Pancreas (tissue), 10 donors: Measurements from ENCODE around the gene HOXC9. TPM values are rescaled to one million over a fixed set of nuclear protein-coding genes. Genes with fewer than 3 reads are reported as not detected.
A peak's percentile ranks its signal among the peaks of the same experiment; 100 is the strongest.

Experiments
- ATAC-seq, 4 donors: fragments of 200-7000 bp; cut with Tn5 transposase; one replicate each; pipeline versions ENCODE4 v1.8.0 to v1.9.1; 2020; ENCODE audit warnings: mild to moderate bottlenecking in 4 of 4, moderate library complexity in 4 of 4
- DNase-seq, 6 donors: peaks; one replicate each; pipeline ENCODE4 v3.0.0-alpha.2; 2020
- FAIRE-seq: peaks from 2 replicates; lab custom pipeline; 2012; peaks lifted over from hg19 to GRCh38; lab: Jason Lieb, UNC
- H3K27ac ChIP-seq, 4 donors: fragments of 200-600 bp; sonication (generic); 1 replicate in 3 of 4; 2 replicates in 1 of 4; pipeline versions ENCODE4 v1.5.0 to v1.8.0; 2020
- H3K27me3 ChIP-seq, 4 donors: fragments of 200-600 bp; one replicate each; pipeline ENCODE4 v1.8.0; 2021
- H3K36me3 ChIP-seq, 3 donors: fragments of 200-600 bp; sonication (generic) in 1 of 3; one replicate each; pipeline versions ENCODE4 v1.5.0 to v1.8.0; 2020 to 2021
- H3K4me1 ChIP-seq, 3 donors: fragments of 200-600 bp; one replicate each; pipeline ENCODE4 v1.8.0; 2021
- H3K4me3 ChIP-seq, 4 donors: fragments of 200-600 bp; sonication (generic) in 2 of 4; one replicate each; pipeline versions ENCODE4 v1.5.0 to v1.8.0; 2020 to 2021
- H3K9me3 ChIP-seq, 4 donors: fragments of 200-600 bp; one replicate each; pipeline ENCODE4 v1.8.0; 2021
- WGBS, 2 donors: extraction: QIAGEN DNeasy Blood & Tissue Kit; methylation state at CpG; one replicate each; pipeline ENCODE4 v1.1.7; 2013; 5-methylcytosine and 5-hydroxymethylcytosine counted together
- intact Hi-C, 3 donors: fragments of 100-400 bp; cut with DNase I; formaldehyde crosslinking; loops; one replicate each; pipeline versions ENCODE4 v1.11.1 to v1.14.2; 2022
- polyA plus RNA-seq, 2 donors: library from polyadenylated mRNA; stranded (reverse); fragments of 200-250 nt; gene quantifications; one replicate each; pipeline ENCODE4 v1.2.3, GENCODE V29; 2013
- total RNA-seq, 6 donors: library from RNA; stranded (reverse); fragmentation: NEBNext Ultra II Directional in 4 of 6; extraction: Animal tissue kit (Norgen Biotek cat#: 25700) in 4 of 6; gene quantifications; one replicate each; pipeline versions ENCODE4 v1.2.1 to v1.2.4, GENCODE V29; 2021 to 2023
- TF ChIP-seq, protein P1 (sequence below), 4 donors: fragments of 200-600 bp; sonication (generic) in 3 of 4; IDR thresholded peaks; one replicate each; pipeline versions ENCODE4 v1.5.0 to v1.8.0; 2021; ENCODE audit warnings: antibody characterized with exemption in 4 of 4
- donor health status: healthy with polysubstance abuse.
- donor health status: DM: no; HTN: no; CAD: no; lungs with moderate emphysema.
- donor health status: DM: no; HTN: no; CAD: no.
- donor health status: control.
- donor health status: control.
- donor health status: Bipolar disorder and iron deficiency.
- donor health status: DM: yes; HTN: yes; CAD: no.
- donor health status: DM: no; HTN: no; CAD: no.
- donor health status: DM: no; HTN: no; CAD: no.
- donor health status: DM: yes; HTN: yes; CAD: no.

Gene HOXC9
- total and polyA plus RNA-seq, 8 donors: 0.19 to 0.27 (median 0.26) TPM; not detected in 5

GRCh38 chr12:53975479-53976152 is 24.3 kb upstream of the HOXC9 start:
- no peak for ATAC-seq
- Histone ChIP-seq H3K4me1 (peaks cover 3 to 9% (median 6%) of the 10 kb centered on the region in 3 donors), H3K36me3 (no peaks in the 10 kb centered on the region), H3K4me3 (peak overlapping the region in 1 of 4 donors; percentile 47), H3K27me3 (peaks cover 0 to 55% (median 16%) of the 10 kb centered on the region in 4 donors), H3K27ac (no peak overlapping the region), H3K9me3 (no peaks in the 10 kb centered on the region)
- peak in 1 of 6 donors; percentile 29 for DNase-seq
- intact Hi-C loops: no loop called here
- WGBS, 2 donors: 10 to 13% methylated on average over 31 of the region's 31 CpGs
- FAIRE-seq: no peak
- TF ChIP-seq, protein P1, sequence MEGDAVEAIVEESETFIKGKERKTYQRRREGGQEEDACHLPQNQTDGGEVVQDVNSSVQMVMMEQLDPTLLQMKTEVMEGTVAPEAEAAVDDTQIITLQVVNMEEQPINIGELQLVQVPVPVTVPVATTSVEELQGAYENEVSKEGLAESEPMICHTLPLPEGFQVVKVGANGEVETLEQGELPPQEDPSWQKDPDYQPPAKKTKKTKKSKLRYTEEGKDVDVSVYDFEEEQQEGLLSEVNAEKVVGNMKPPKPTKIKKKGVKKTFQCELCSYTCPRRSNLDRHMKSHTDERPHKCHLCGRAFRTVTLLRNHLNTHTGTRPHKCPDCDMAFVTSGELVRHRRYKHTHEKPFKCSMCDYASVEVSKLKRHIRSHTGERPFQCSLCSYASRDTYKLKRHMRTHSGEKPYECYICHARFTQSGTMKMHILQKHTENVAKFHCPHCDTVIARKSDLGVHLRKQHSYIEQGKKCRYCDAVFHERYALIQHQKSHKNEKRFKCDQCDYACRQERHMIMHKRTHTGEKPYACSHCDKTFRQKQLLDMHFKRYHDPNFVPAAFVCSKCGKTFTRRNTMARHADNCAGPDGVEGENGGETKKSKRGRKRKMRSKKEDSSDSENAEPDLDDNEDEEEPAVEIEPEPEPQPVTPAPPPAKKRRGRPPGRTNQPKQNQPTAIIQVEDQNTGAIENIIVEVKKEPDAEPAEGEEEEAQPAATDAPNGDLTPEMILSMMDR (IDR thresholded peaks at IDR 0.05): no peak

DNA sequence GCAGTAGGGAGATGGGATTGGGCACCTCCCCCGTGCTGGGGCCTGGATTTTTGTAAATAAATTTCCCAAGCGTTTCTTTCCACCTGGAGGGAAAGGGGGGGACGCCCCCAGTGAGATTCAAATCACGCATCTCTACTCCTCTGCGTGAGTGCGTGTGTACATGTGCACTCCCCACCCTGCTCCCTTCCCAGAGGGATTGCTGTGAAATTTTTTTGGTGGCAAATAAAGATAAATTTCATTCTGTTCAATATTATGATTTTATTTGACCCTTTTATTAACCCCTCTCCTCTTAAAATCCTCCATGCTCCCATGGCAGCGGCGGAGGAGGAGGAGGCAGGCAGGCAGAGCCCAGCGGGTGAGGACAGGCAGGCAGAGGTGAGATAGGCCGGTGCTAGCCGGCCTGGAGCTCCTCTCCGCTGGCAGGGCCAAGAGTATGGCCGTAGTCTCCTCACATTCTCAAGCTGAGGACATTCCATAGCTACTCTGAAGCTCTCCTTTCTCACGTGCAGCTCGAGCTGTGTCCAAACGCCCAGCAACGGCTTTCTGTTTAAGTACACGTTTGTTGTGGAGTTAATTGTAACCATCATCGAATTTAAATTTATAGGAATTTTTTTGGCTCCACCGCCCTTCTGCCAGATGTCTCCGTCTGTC is 23.7 kb upstream of the HOXC9 start:
- H3K27me3 ChIP-seq: peaks cover 0 to 51% (median 17%) of the 10 kb centered on the region in 4 donors
- no peak overlapping the region for H3K27ac ChIP-seq
- WGBS, 2 donors: 19 to 22% methylated on average over 21 of the region's 21 CpGs
- H3K36me3 ChIP-seq: no peaks in the 10 kb centered on the region
- intact Hi-C loops: no loop called here
- FAIRE-seq (no peak), ATAC-seq (no peak), DNase-seq (peak in 1 of 6 donors; percentile 47)
- TF ChIP-seq, protein P1 (IDR thresholded peaks at IDR 0.05): no peak
- H3K9me3 ChIP-seq: no peaks in the 10 kb centered on the region
- H3K4me1 ChIP-seq: peaks cover 3 to 9% (median 6%) of the 10 kb centered on the region in 3 donors
- H3K4me3 ChIP-seq: no peak overlapping the region

DNA sequence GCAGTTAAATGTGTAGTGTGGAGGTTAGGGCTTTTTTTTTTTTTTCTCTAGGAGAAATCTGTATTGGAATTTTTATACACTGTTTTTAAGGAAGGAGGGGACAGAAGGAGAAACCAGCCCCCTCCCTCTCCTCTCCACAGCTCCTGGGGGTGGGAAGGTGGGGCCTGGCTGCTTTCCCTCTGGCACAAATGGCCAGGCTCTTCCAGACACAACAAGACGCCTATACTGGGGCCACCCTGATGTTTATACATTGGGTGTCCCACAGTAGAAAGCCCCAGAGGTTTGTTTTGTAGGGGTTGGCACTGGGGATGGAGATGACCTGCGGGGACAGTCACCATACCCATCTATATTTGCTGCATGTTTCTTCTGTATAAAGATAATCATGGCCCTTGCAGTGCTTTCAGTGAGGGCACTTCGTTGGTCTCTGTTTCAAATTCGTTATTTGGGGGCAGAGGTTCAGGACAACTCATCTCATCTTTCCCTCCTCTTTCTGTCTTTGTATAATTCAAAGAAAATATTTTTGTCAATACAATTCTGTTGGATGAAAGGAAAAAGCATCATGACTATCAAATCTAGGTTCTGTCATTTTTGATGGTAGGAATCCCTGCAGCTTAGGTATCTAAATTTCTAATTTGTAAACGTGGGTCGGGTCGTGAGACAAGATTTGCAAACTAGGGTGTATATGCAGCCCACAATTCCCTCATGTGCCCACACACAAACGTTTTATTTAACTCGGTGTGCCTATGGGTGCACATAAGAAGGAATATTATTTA is 23.0 kb upstream of the HOXC9 start:
- Histone ChIP-seq H3K27me3 (peaks cover 0 to 54% (median 19%) of the 10 kb centered on the region in 4 donors), H3K36me3 (no peaks in the 10 kb centered on the region), H3K9me3 (no peaks in the 10 kb centered on the region), H3K4me3 (no peak overlapping the region), H3K4me1 (peaks cover 3 to 9% (median 6%) of the 10 kb centered on the region in 3 donors), H3K27ac (no peak overlapping the region)
- 12 to 14% methylated on average over 9 of the region's 9 CpGs for WGBS, 2 donors
- no peak for DNase-seq
- TF ChIP-seq, protein P1 (IDR thresholded peaks at IDR 0.05): no peak
- intact Hi-C loops: no loop called here
- no peak for FAIRE-seq
- ATAC-seq: no peak

DNA sequence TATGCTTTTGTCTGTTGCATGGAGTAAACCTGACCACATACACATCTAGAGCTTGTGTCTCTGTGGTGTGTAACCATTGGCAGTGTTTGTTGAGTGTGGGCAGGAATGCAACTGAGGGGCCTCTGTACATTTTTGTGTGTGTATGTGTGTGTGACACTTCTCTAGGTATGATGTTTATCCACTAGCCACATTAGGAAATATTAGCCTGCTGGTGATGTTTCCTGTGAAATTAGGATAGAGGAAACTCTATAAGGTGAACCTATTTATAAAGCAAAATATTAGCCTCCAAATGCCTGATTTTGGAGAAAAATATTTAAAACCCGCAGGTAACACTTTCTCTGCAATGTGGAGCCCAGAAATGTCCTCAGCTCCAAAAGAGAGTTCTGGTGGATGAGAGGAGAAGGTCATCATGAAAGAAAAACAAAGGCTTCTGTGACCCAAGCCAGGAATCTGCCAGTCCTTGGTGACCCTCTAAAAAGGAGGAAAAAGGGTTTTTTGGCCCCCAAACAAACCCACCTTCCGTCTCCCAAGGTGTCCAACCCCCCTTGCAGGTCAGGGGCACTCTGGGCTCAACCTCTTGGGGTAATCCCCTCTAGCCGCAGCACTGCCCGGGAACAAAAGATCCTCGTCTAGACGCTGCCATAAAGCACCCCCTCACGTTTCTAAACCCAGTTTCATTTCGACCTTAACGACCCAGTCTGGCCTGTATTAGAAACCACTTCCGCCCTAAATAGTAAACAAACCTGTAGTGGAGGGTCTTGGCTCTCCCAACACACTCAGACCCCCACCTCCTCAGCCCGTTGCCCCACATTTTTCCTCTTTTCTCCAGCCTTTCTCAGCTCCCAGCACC is 22.1 kb upstream of the HOXC9 start:
- 6% methylated on average over 11 of the region's 11 CpGs for WGBS, 2 donors
- Histone ChIP-seq H3K36me3 (no peaks in the 10 kb centered on the region), H3K4me1 (peaks cover 3 to 9% (median 6%) of the 10 kb centered on the region in 3 donors), H3K27ac (no peak overlapping the region), H3K4me3 (no peak overlapping the region), H3K9me3 (no peaks in the 10 kb centered on the region), H3K27me3 (peaks cover 0 to 59% (median 20%) of the 10 kb centered on the region in 4 donors)
- FAIRE-seq (no peak), DNase-seq (no peak), ATAC-seq (no peak)
- intact Hi-C loops: no loop called here
- TF ChIP-seq, protein P1 (IDR thresholded peaks at IDR 0.05): no peak
